ENCODE results near the gene AEBP1.

AEBP1 gene

GRCh38 chr7:44075296-44076075, 28.7 kb upstream of the AEBP1 start:
- TF ChIP-seq POLR2AphosphoS5 (IDR thresholded peaks at IDR 0.05; ENCODE audit: low read depth, low read length) = no peak
- TF ChIP-seq FOXP2 (optimal IDR thresholded peaks at IDR 0.05; ENCODE audit: borderline replicate concordance, extremely low read depth, extremely low read length, insufficient read depth) = no peak
- TF ChIP-seq REST (IDR thresholded peaks at IDR 0.05; ENCODE audit: insufficient read depth in 1 of 2, low read depth in 2 of 2, low read length in 2 of 2) = no peak
- no peak for TF ChIP-seq SIN3A (IDR thresholded peaks at IDR 0.05; ENCODE audit: borderline replicate concordance, insufficient read depth, low read length)
- no peak for TF ChIP-seq TAF1 (IDR thresholded peaks at IDR 0.05; ENCODE audit: borderline replicate concordance, insufficient read depth, low read length)

GRCh38 chr7:44076101-44076895, 27.8 kb upstream of the AEBP1 start:
- TF ChIP-seq FOXP2 (optimal IDR thresholded peaks at IDR 0.05; ENCODE audit: borderline replicate concordance, extremely low read depth, extremely low read length, insufficient read depth) (no peak), SIN3A (IDR thresholded peaks at IDR 0.05; ENCODE audit: borderline replicate concordance, insufficient read depth, low read length) (no peak), TAF1 (IDR thresholded peaks at IDR 0.05; ENCODE audit: borderline replicate concordance, insufficient read depth, low read length) (no peak)

GRCh38 chr7:44077061-44077460, 27.1 kb upstream of the AEBP1 start:
- no peak for TF ChIP-seq POLR2AphosphoS5 (IDR thresholded peaks at IDR 0.05; ENCODE audit: low read depth, low read length)
- TF ChIP-seq TAF1 (IDR thresholded peaks at IDR 0.05; ENCODE audit: borderline replicate concordance, insufficient read depth, low read length) = no peak
- TF ChIP-seq REST (IDR thresholded peaks at IDR 0.05; ENCODE audit: insufficient read depth in 1 of 2, low read depth in 2 of 2, low read length in 2 of 2) = no peak
- TF ChIP-seq FOXP2 (optimal IDR thresholded peaks at IDR 0.05; ENCODE audit: borderline replicate concordance, extremely low read depth, extremely low read length, insufficient read depth) = no peak
- TF ChIP-seq SIN3A (IDR thresholded peaks at IDR 0.05; ENCODE audit: borderline replicate concordance, insufficient read depth, low read length) = no peak

- TF ChIP-seq FOXP2 (optimal IDR thresholded peaks at IDR 0.05; ENCODE audit: borderline replicate concordance, extremely low read depth, extremely low read length, insufficient read depth) (no peak), REST (IDR thresholded peaks at IDR 0.05; ENCODE audit: insufficient read depth in 1 of 2, low read depth in 2 of 2, low read length in 2 of 2) (no peak), TAF1 (IDR thresholded peaks at IDR 0.05; ENCODE audit: borderline replicate concordance, insufficient read depth, low read length) (no peak), SIN3A (IDR thresholded peaks at IDR 0.05; ENCODE audit: borderline replicate concordance, insufficient read depth, low read length) (no peak), POLR2AphosphoS5 (IDR thresholded peaks at IDR 0.05; ENCODE audit: low read depth, low read length) (no peak)
Observed at GRCh38 chr7:44077681-44078091, 26.5 kb upstream of the AEBP1 start.

GRCh38 chr7:44078521-44078920, 25.6 kb upstream of the AEBP1 start:
- no peak for TF ChIP-seq POLR2AphosphoS5 (IDR thresholded peaks at IDR 0.05; ENCODE audit: low read depth, low read length)
- TF ChIP-seq REST (IDR thresholded peaks at IDR 0.05; ENCODE audit: insufficient read depth in 1 of 2, low read depth in 2 of 2, low read length in 2 of 2) = no peak
